Neural cell (in vitro differentiated cells): Measurements from ENCODE around the gene GABRD.

ENCODE experiments used
- CTCF ChIP-seq: fragments of 450-650 bp; IDR thresholded peaks from 2 replicates; pipeline ENCODE4 v1.5.1; 2014; ENCODE audit warnings: antibody characterized with exemption, mild to moderate bottlenecking, moderate library complexity; ENCODE audit not compliant: poor library complexity, severe bottlenecking
- MXI1 ChIP-seq: fragments of 450-650 bp; conservative IDR thresholded peaks from 2 replicates; pipeline ENCODE4 v1.6.1; 2014; ENCODE audit warnings: antibody characterized with exemption, mild to moderate bottlenecking; ENCODE audit not compliant: poor library complexity, severe bottlenecking

GRCh38 chr1:2070800-2071530 is 51.8 kb downstream of the GABRD start:
- no peak for TF ChIP-seq MXI1
- no peak for TF ChIP-seq CTCF
